Stimulated activated CD8-positive, alpha-beta memory T cell treated with anti-CD3 and anti-CD28 coated beads, Interleukin-12 subunit alpha, Interleukin-12 subunit beta, amount 100 ng/mL, for 24 hours (primary cell): ENCODE data around the gene FAM135A.

ENCODE experiments used
- DNase-seq: peaks from one replicate; pipeline ENCODE4 v3.0.0-alpha.2; 2020; ENCODE audit errors: extremely low read depth

The FAM135A gene

DNA sequence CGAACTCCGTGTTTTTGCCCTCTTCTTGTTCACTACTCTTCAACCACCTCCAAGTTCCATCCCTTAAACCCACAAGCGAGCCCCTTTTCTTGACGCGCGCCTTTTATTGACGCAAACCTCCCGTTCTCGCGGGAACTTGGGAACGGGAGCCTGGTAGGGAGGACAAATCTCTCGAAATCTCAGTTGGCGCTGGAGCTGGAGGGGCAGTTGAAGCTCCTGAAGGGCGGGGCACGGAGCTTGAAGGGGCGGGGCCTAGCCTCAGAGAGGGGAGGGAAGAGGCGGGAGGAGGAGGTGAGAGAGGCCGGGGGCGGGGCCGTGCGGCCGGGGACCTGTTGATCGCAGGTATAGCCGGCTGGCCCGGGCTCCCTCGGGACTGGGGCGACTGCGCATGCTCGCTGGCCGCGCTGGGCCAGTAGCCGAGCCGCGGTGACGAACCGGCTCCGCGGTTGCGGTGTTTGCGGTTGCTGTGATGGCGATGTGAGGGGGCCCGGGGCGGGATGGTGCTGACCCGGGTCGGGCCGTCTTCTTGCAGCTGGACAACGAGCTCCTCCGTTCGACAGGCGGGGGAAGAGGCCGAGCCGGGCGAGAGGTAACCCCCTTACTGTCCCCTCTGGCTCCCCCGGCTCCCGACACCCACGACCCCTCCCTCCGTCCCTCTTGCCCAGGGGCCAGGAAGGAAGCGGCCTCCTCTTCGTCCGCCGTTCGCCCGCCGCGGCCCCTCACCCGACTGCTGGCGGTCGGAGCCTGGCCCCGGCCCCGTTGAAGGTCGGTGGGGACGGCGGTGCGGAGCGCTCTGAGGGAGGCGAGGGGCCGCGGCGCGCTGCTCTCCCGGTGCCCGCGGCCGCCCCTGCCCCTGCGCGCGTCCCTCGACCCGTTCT, at the start of gene FAM135A:
FAM135A (plus strand) TSS at position 395 of the 878 bp plus-strand sequence. CDS start 14,835 bp downstream, outside the sequence.
- peak; percentile 85 for DNase-seq

DNA sequence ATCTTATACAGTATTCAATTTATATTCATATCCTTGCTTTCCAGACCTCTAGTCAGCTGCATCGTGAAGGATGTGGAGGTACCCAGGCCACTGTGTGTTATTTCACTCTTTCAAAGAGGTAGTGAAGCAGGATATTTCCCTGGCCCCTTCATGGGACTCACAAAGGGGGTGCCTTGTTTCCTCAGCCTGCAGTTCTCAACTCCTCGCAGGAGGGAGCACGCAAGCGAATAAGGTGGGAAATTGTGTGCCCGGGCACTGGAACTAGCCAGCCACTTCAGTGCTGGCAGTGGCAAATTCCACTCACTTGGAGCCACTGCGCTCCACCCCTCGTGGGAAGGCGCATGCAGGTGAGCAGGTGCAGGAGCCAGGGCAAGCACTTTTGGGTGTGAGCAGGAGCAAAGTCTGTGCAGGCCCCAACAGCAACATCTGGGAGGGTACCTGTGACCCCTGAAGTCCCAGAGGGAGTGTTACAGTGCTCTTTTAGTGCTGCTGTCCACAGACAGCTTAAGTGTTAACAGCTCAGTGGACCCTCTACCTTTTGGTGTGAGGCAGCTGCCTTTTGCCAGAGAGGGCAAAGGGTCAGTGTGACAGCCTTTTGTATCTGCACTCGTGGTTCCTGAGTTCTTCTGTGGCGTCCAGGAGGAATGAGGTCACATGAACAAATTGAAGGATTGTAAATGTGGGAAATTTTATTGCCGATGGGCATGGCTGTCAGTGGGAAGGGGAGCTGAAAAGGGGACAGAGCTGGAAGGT, 49.4 kb upstream of the FAM135A start:
- DNase-seq = no peak

DNA sequence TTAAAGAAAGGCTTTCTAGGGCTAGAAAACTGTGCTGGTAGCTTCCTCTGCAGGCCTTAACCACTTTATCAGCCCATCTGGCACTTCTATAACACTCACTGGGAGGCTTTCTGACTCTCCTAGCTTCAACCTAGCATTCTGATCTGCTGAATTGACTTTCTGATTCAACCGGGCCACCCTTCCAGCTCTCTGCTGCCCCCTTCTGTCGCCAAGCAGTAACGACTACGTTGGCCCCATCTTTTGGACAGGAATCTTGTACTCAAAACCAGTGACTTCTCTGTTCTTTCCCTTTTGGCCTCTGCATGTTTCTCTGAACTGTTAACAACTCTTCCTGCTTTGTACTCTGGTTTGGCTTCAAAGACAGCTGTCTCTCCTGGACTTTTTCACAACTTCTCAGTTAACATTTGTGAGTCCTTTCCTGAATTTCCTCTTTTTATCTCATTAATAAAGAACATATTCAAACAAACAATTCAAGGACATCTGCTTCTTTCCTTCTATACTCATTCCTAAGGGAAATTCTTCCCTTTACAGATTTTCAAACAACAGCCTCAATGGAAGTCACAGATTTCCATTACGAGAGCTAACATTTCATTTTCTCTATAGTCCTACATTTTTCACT, 43.9 kb upstream of the FAM135A start:
- no peak for DNase-seq

DNA sequence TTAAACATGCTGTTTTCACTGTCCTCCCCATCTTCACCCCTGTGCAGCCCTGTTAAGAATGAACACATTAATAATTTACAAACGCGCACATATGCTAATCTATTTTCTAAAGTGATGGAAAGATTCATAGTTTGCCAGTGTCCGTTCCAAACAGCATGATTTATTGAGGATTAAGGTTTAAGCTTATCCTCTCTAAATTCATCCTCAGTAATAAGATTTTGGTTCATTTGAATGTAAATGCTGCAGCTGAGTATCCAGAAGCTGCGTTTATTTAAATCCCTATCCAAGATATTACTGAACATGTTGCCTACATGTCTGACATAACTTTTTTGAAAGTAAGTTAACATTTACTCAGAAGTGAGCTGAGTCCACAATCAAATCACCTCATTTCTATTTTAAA, 42.8 kb upstream of the FAM135A start:
- no peak for DNase-seq

DNA sequence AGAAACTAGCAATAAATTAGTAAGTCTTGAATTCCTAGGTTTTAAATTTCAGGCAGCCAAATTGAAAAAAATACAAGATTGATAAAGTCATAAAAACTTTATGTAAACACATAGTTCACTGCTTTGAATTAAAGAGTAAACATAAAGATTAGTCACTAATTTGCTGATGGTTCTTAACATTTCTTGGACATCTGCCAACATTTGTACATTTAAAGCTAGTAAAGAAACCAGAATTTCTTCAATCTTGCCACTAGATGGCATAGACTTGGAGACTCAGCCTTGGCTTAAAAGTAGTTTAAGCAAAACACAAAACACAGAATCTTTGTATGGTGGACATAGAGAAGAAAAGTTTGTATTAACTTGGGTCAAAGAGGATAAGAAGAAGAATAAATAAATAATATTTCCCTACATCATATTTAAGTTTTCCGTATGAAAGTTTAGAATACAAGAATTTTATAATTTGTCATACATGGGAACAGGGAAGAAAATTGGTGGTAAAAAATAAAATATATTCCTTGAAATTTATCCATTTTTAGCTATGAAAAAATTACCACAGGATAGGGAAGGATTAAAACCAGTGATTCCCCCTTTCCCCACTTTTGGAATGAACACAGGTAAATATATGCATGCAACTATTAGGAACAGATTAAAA, 41.7 kb upstream of the FAM135A start:
- no peak for DNase-seq

DNA sequence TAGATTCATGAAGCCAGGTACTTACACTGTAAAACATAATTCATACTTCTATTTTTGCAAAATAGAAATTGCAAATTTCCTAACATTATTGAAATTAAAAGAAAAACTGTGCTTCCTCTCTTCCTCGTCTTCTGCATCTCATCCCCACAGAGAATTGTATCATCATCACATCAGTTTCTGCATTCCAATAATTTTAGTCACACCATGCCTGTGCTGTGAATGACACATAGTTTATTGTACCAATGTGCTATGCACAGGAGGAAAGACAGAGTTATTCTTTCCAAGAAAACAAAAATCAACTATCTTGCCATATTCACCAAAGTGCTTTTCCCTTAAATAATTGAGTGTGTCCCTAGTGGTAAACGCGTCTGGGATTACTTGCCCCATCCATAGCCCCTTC, 38.1 kb upstream of the FAM135A start:
- no peak for DNase-seq

DNA sequence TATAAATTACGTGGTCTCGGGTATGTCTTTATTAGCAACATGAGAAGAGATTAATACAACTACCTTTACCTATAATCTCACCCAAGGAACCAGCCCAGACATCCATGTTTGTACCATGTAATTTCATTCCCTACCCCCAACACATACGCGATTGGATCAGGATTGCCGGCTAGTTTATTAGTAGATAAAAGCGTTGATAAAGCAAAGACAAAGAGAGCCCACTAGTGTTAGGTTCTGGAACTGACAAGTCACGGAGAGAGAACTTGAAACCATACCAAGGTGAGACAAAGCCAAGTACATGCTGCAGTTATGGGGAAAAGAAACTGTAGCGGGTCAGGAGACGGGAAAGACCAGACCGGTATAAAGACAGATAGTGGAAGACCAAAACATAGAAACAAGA, 37.4 kb upstream of the FAM135A start:
- DNase-seq = no peak

DNA sequence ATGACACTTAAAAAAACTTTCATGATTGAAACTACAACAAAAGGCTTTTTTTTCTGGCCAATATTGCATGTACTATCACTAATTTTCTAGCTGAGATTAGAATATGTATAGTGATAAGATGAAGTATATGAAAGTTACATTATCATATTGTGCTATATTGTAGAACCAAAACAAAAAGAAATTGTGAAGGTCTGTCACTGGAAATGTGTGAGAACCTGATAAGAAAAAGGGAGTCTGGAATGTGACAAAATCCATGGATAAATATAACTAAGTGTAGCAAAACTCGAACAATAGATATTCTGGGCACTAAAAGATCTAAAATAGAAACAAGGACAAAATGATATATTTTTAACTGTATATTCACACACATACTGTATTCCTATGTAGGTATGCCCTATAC, 36.7 kb upstream of the FAM135A start:
- no peak for DNase-seq

DNA sequence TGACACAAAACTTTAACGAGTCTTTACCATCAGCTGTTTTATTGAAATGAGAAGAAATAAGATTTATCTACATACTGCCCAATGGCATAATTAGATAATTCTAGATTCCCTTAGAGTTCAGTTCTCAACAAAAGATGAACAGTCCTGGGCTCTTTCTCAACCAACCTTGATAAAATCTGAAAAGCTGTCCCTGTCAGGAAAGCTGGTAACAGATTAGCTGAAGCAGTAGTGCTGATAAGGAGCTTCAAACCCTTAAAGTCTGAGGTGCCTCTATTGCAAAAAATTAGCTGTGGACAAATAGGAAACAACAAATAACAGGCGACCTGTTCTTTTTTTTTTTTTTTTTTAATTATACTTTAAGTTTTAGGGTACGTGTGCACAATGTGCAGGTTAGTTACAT, 35.9 kb upstream of the FAM135A start:
- DNase-seq = no peak

DNA sequence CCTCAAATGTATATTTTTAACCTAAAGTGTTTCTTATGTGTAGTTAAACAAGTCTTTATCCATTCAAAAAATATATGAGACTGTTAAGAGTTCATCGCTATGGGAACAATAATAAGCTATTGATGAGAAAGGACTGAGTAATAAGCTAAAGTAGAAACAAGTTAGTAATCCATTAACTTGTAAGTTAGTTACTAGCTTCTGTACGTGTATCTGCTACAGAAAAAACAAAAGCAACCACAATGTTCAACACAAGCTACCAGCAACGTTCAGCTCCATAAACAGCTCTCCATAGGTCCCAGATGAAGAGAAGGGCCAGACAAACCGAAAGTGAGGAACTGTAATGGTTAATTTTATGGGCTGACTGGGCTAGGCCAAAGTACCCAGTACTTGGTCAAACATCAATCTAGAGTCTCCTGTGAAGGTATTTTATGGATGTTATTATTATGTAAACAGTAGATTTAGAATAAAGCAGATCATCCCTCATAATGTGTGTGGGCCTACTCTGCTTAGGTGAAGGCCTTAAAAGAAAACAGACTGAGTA, 33.8 kb upstream of the FAM135A start:
- DNase-seq = no peak

DNA sequence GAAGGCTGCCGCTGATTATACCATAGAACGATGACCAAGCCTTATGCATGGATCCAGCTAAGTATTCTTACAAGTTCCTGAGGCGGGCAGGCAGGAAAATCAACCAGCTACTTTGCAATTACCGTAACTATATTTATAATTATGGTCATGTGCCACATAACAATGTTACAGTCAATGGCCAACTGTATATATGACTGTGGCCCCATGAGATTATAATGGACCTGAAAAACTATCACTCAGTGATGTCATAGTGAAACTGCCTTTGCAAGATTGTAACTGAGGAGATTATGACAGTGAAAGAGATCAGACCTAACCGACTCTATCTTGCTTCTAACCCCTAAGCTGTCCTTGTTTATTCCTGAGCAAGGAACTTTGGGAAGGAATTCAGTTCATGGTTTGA, 33.1 kb upstream of the FAM135A start:
- no peak for DNase-seq

DNA sequence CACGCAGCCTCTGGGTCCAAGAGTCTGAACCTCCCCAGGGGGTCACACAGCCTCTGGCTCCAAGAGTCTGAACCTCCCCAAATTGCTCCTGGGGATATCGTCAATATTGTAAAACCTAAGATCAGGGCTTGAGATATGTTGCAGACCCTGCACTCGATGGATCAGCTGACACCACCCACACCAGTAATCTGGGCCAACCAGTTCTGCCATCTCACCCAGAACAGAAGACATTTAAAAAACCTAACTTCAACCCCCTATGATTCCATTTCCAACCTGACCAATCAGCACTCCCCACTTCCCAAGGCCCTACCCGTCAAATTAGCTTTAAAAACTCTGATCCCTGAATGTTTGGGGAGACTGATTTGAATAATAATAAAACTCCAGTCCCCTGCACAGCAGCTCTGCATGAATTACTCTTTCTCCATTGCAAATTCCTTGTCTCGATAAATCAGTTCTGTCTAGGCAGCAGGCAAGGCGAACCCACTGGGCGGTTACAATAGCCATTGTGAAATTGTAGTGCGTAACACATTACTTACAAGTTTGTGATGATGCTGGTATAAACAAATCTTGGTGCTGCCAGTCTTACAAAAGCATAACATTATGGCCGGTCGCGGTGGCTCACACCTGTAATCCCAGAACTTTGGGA, 32.4 kb upstream of the FAM135A start:
- no peak for DNase-seq

DNA sequence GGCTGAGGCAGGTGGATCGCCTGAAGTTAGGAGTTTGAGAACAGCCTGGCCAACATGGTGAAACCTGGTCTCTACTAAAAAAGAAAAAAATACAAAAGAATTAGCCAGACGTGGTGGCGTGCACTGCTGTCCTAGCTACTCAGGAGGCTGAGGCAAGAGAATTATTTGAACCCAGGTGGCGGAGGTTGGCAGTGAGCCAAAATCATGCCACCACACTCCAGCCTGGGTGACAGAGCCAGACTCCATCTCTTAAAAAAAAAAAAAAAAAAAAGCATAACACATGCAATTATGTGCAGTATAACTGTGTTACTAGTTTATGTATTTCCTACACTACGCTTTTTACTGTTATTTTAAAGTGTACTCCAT, 31.9 kb upstream of the FAM135A start:
- DNase-seq = no peak

DNA sequence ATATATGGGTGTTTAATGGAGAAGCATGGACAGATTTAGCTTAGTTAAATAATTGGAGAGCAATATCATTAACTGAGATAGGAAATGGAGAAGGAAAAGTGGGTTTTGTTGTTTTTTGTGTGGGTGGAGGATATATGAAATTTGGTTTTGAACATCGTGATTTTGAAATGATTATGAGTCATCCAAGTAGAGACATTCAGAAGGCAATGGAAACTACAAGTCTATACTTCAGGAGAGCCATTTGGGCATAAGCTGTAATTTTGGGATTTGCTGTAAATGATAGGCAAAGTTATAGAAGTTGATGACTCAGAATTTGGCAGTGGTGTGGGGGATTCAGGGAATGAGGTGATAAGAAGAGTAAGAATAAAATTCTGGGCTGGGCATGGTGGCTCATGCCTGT, 27.4 kb upstream of the FAM135A start:
- no peak for DNase-seq

DNA sequence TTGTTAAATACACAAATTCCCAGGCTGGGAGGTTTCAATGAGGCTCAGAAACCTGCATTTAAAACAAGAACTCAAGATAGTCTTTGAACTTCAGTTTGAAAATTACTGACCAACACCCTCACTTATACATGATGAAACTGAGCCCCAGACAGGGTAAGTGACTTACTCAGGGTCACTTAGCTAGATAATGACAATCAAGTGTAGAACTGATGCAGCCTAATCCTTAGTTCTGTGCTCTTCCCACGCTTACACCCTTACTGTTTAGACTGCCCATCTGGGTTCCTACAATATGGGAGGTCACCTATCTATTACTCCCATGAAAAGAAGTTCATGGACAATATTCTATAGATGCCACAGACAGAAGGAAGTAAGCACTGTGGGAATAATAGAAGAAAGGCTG, 24.5 kb upstream of the FAM135A start:
- DNase-seq = no peak

DNA sequence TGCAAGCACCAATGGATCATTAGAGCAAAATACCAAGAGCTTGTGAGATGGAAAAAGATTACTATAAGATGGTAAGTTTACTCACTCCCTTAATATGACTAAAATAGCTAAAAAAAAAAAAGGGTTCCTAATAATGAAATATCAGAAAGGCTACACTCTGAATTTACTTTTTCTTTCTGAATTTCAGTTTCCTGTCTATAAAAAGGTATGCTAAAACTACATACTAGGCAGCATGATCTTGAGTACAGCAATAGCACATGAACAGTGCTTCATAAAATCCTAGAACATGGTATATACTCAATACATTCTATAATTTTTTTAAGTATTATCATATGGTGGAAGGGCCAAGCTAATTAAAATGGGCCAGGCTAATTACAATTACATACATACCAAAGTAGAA, 24.0 kb upstream of the FAM135A start:
- no peak for DNase-seq

DNA sequence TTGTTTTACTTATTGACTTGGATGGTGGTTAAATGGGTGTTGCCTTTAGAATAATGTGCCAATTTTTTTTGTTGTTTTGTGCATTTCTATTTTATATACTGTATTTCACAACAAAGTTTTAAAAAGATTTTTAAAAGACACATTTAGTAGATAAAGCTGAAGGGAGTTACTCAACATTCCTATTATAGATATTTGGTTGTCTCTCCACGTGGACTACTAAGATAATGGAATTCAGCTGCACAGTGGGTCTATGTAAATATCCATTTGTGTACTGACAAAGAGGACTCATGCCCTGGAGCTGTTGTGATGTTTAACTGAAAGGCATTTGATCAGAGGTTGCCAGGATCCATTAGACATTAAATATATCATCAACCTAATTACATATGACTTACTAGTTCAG, 23.2 kb upstream of the FAM135A start:
- no peak for DNase-seq

DNA sequence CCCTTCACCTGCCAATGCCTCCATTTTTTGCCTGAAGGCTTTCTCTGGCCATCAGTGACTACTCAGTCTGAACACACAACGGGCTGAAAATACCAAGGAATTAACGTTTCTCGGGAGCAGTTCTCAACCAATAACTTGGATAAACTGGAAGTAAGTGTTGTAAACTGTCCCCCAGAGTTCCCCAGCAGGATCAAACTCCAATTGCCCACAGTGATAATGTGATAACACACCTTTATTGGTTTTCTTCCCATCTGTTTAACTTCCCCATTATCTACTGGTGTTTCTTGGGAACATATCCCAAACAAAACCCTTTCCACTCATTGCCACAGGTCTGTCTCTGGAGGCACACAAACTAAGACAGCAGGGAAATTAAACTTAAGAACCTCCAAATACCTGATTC, 21.8 kb upstream of the FAM135A start:
- no peak for DNase-seq

DNA sequence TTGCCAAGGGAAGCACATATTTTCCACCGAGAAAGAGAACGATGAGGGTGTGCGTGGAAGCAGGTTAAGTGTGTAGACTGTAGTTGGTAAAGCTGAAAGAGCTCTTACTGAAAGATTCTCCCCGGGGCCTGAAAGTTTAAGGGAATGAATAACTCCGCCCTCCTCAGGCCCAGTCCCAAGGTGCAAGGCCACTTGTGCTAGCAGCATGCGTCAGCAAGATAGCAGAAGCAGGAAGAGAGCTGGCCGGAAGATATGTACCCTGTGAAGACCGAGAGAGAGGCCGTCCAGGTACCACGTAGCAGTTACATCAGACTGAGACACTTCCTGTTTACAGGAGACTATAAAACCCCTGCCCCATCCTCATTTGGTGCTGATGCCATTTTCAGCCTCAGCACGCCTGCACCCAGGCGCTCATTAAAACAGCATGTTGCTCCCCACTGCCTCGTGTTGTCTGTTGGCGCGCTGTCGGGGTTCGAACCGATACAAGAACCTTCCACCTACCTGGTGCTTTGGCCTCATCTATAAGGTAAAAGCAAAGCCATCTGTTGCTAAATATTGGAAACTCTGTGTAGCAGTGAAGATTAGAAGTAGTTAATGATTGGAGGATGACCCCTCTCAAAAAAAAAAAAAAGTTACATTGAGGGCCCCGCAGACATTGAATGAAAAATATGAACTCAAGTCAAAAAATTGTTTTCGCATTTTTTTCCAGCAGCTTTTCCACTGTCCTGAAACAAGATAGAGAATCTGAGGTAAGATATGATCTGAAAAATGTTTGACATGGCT, 18.6 kb upstream of the FAM135A start:
- no peak for DNase-seq

DNA sequence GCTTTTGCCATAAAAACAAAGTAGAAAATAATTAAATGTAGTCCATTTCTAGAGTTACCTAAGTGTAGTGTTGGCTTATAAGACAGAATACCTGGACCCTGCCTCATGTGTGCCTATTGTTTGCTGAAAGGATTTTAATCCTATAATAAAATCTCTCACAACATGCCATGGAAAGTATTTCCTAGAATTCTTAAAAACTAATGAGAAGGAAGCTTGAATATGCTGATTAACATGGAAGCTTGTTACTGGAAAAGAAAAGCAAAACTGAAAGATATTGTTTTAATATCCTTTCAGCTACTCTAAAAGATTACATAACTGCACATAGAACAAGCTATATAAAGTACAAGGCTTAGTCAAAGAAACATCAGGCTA, 18.0 kb upstream of the FAM135A start:
- DNase-seq = no peak

DNA sequence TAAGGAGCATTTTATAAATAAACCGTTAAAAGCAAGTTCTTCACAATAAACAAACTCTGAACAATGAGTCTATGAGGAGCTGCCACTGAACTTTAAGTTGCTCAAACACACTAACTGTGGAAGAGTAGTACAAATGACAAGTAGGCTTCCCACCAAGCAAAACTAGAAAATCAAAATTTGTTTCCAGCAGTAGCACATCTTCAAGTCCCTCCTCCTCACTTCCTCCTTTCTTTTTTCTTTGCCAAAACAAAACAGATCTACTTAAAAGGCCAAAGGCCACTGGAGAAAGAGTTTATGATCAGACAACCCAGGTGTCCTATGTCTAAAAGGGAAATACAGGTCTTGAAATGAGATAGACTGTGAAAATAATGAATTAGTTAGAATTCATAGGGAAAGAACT, 17.1 kb upstream of the FAM135A start:
- no peak for DNase-seq
